Osteoblast (primary cell): ENCODE results near the gene LYST. TPM values are rescaled to one million over a fixed set of nuclear protein-coding genes. Genes with fewer than 3 reads are reported as not detected.

Experiments used
- DNase-seq: peaks from one replicate; pipeline ENCODE4 v3.0.0; 2011; ENCODE audit warnings: low spot score, mixed read lengths; ENCODE audit not compliant: insufficient read length; ENCODE audit errors: missing footprints
- H2AFZ ChIP-seq: 2 replicates; pipeline ENCODE4 v1.6.0; 2011; ENCODE audit warnings: mild to moderate bottlenecking, low read length
- H3K27ac ChIP-seq: 2 replicates; pipeline ENCODE4 v1.5.1; 2011; ENCODE audit warnings: mild to moderate bottlenecking, low read depth, low read length, moderate library complexity
- H3K27me3 ChIP-seq: 2 replicates; pipeline ENCODE4 v1.6.0; 2012; ENCODE audit warnings: mild to moderate bottlenecking, control low read depth, inconsistent platforms, low read length, moderate library complexity; ENCODE audit not compliant: insufficient read depth
- H3K36me3 ChIP-seq: 2 replicates; pipeline ENCODE4 v1.5.1; 2011; ENCODE audit warnings: mild to moderate bottlenecking, low read length, control low read depth, moderate library complexity; ENCODE audit not compliant: insufficient read depth
- H3K4me1 ChIP-seq: 2 replicates; pipeline ENCODE4 v1.5.1; 2011; ENCODE audit warnings: mild to moderate bottlenecking, low read length, control low read depth, moderate library complexity; ENCODE audit not compliant: insufficient read depth
- H3K4me2 ChIP-seq: 2 replicates; pipeline ENCODE4 v1.6.0; 2011; ENCODE audit warnings: mild to moderate bottlenecking, low read length; ENCODE audit not compliant: insufficient read depth
- H3K4me3 ChIP-seq: fragments of 200-600 bp; sonication (generic); 3 replicates; pipeline ENCODE4 v1.5.1; 2012; ENCODE audit warnings: mild to moderate bottlenecking, low read length, inconsistent platforms; ENCODE audit not compliant: insufficient read depth
- H3K79me2 ChIP-seq: 2 replicates; pipeline ENCODE4 v1.6.0; 2012; ENCODE audit warnings: mild to moderate bottlenecking, low read length, control low read depth, inconsistent platforms; ENCODE audit not compliant: insufficient read depth
- H3K9me3 ChIP-seq: 2 replicates; pipeline ENCODE4 v1.5.1; 2011; ENCODE audit warnings: low read depth, low read length, control low read depth
- H4K20me1 ChIP-seq: 2 replicates; pipeline ENCODE4 v1.6.0; 2012; ENCODE audit warnings: mild to moderate bottlenecking, low read length, control low read depth; ENCODE audit not compliant: insufficient read depth
- total RNA-seq: library from RNA; depleted of rRNA; stranded (reverse); fragments of >200 nt; gene quantifications from 2 replicates; pipeline ENCODE4 v1.2.3, GENCODE V29; 2012
- TF ChIP-seq, protein P1 (sequence below): IDR thresholded peaks from 2 replicates; pipeline ENCODE4 v1.5.1; 2011; ENCODE audit warnings: mild to moderate bottlenecking, low read depth, low read length, moderate library complexity; ENCODE audit errors: extremely low read depth

LYST gene
- total RNA-seq, 1 donor = 63.0 TPM

DNA sequence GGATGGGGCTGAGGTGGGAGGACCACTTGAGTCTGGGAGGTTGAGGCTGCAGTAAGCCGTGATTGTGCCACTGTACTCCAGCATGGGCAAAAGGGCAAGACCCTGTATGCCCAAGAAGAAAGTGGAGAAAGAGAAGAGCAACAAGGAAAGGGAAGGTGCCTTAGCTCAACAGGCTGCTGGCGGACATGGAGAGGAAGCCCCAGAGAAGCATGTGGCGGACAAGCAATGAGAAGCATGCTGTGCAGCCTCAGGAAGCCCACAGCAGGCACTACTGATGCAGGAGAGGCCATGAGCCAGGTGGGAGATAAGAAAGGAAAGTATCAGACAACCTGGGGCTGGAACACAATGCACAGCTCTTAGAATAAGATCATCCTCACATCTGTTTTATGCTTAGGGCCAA lies 184.5 kb downstream of the LYST start:
- no peak for DNase-seq
- H2AFZ ChIP-seq = no peak overlapping the region
- H3K36me3 ChIP-seq = peaks cover 7% of the 10 kb centered on the region
- H3K9me3 ChIP-seq = no peaks in the 10 kb centered on the region
- H3K4me2 ChIP-seq = no peak overlapping the region
- no peaks in the 10 kb centered on the region for H4K20me1 ChIP-seq
- H3K4me3 ChIP-seq = no peak overlapping the region
- no peak overlapping the region for H3K27ac ChIP-seq
- H3K79me2 ChIP-seq = no peaks in the 10 kb centered on the region
- no peaks in the 10 kb centered on the region for H3K4me1 ChIP-seq
- TF ChIP-seq, protein P1, sequence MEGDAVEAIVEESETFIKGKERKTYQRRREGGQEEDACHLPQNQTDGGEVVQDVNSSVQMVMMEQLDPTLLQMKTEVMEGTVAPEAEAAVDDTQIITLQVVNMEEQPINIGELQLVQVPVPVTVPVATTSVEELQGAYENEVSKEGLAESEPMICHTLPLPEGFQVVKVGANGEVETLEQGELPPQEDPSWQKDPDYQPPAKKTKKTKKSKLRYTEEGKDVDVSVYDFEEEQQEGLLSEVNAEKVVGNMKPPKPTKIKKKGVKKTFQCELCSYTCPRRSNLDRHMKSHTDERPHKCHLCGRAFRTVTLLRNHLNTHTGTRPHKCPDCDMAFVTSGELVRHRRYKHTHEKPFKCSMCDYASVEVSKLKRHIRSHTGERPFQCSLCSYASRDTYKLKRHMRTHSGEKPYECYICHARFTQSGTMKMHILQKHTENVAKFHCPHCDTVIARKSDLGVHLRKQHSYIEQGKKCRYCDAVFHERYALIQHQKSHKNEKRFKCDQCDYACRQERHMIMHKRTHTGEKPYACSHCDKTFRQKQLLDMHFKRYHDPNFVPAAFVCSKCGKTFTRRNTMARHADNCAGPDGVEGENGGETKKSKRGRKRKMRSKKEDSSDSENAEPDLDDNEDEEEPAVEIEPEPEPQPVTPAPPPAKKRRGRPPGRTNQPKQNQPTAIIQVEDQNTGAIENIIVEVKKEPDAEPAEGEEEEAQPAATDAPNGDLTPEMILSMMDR = no peak
- no peaks in the 10 kb centered on the region for H3K27me3 ChIP-seq

DNA sequence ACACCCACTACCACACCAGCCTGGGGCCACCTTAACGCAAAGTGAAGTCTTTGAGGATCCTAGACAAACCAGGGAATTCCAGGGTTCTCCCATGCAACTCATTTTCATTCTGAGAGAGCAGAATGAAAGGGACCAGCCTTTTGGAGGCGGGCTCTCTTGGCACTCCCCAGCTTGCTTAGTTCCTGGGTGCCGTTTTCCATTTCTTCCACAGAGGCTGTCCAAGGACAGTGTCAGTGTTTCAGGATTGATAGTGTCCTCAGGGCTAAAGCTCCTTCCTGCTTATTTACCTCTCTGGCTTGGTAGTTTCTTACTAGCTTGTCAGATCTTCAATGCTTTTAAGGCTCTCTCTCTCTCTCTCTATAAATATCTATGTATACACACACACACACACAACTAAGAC lies 187.1 kb downstream of the LYST start:
- Histone ChIP-seq H3K4me1 (no peaks in the 10 kb centered on the region), H2AFZ (no peak overlapping the region), H3K4me2 (no peak overlapping the region), H3K79me2 (no peaks in the 10 kb centered on the region), H3K4me3 (no peak overlapping the region), H3K27ac (no peak overlapping the region), H3K9me3 (peaks cover 8% of the 10 kb centered on the region), H4K20me1 (no peaks in the 10 kb centered on the region), H3K27me3 (no peaks in the 10 kb centered on the region), H3K36me3 (peaks cover 18% of the 10 kb centered on the region)
- TF ChIP-seq, protein P1 = no peak
- DNase-seq = no peak

DNA sequence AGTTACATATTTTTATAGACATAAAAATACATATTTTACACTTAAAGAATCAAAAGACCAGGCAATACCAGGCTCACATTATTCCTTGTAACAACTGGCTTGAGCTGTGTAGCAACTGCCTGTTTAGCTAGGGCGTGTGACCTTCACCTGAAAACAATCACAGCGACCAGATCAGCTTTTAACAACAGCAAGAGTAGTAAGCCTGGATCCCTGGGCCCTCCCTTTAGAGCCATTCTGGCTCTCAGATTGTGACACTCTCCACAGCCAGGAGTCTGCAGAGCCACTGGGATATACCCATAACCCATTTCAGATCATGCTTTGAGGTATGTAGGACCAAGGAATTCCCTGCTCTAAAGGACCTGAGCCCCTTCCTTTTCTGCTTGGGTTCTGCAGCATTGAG lies 187.7 kb downstream of the LYST start:
- Histone ChIP-seq H3K79me2 (no peaks in the 10 kb centered on the region), H3K27ac (no peak overlapping the region), H4K20me1 (no peaks in the 10 kb centered on the region), H3K27me3 (no peaks in the 10 kb centered on the region), H3K36me3 (peaks cover 18% of the 10 kb centered on the region), H3K4me2 (no peak overlapping the region), H3K9me3 (peaks cover 8% of the 10 kb centered on the region), H3K4me1 (no peaks in the 10 kb centered on the region), H2AFZ (no peak overlapping the region), H3K4me3 (no peak overlapping the region)
- TF ChIP-seq, protein P1 = no peak
- no peak for DNase-seq

DNA sequence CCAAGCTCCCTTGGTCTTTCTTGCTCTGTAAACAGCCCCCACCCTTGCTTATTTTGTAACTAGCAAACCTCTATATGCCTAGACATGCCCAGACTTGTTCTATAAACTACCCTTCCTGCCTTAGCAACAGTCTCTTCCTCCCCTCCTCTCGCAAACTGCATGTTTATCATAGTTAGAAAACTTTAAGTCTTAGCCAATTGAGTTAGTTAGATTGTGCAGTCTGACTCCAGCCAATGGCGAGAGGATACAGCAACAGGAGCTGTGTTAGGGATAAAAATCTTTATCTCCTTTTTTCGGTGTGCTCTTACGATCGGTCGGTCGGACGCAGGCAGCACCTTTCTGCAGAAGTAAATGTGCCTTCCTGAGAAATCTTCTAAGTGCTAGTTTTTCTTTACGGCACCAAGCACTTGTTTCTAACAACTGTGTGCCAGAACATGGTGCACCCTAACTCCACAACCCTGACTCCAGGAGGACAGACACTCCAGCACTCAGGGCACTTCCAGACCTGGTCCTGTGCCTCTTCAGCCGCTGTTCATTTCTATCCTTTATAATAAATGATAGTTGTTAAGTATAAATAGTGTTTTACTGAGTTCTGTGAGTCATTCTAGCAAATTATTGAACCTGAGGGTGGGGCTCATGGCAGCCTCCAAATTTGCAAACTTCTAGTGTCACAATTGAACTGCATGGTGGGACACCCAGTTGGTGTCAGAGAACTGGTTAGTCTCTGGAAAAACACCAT lies 191.4 kb downstream of the LYST start:
- Histone ChIP-seq H3K79me2 (no peaks in the 10 kb centered on the region), H3K4me1 (no peaks in the 10 kb centered on the region), H3K27me3 (no peaks in the 10 kb centered on the region), H2AFZ (no peak overlapping the region), H3K4me2 (no peak overlapping the region), H3K9me3 (peaks cover 13% of the 10 kb centered on the region), H3K27ac (no peak overlapping the region), H4K20me1 (no peaks in the 10 kb centered on the region), H3K4me3 (no peak overlapping the region), H3K36me3 (peaks cover 23% of the 10 kb centered on the region)
- no peak for DNase-seq
- TF ChIP-seq, protein P1 = no peak
